Epithelial cell of prostate (primary cell): ENCODE results near the gene ALDH4A1.
"Not testable (repeated sequence)": the region's sequence is repeated elsewhere in the genome, so short reads cannot be mapped to it uniquely, and the experiment has no call there.

Experiments
- DNase-seq: peaks from one replicate; pipeline ENCODE4 v3.0.0-alpha.2; 2011; ENCODE audit warnings: low read depth, low spot score
- H3K27ac ChIP-seq: fragments of 450-650 bp; 2 replicates; pipeline ENCODE4 v1.5.1; 2017; ENCODE audit warnings: mild to moderate bottlenecking

ALDH4A1 gene

GRCh38 chr1:18866846-18867245 lies 35.5 kb downstream of the ALDH4A1 start:
- no peak overlapping the region for H3K27ac ChIP-seq
- DNase-seq: no peak

DNA sequence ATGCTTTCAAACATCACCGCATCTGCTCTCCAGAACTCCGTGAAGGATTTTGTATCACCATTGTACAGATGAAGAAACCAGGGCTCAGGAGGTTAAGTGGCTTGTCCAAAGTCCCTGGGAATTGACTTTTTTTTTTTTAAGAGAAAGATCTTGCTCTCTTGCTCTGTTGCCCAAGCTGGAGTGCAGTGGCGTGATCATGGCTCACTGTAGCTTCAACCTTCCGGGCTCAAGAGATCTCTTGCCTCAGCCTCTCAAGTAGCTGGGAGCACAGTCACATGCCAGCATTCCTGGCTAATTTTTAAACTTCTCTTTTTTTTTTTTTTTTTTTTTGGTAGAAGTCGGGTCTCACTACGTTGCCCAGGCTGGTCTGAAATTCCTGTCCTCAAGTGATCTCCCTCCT lies 36.0 kb downstream of the ALDH4A1 start:
- DNase-seq: no peak
- H3K27ac ChIP-seq: no peak overlapping the region

DNA sequence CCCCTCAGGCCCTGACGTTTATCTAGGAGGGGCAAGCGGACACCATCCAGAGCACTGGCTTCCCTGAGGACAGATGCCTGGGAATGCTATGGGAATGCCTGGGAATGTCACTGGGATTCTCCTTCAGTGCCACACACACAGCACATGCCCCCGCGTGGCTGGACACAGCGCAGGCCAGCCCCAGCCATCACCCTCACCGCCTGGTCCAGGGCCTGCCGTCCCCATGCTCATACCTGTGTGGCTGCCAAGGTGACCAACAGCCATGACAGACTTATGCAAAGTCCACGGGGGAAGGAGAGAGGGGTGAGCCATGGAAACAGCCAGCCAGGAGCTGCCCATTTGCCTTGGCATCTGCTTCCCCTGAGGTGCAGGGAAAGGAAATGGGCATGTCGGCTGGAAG lies 37.2 kb downstream of the ALDH4A1 start:
- no peak overlapping the region for H3K27ac ChIP-seq
- DNase-seq: no peak

GRCh38 chr1:18861590-18861989 lies 40.8 kb downstream of the ALDH4A1 start:
- DNase-seq: no peak
- H3K27ac ChIP-seq: no peak overlapping the region

- no peak for DNase-seq
- H3K27ac ChIP-seq: no peak overlapping the region
These were observed 41.3 kb downstream of the ALDH4A1 start for GRCh38 chr1:18861082-18861481.

DNA sequence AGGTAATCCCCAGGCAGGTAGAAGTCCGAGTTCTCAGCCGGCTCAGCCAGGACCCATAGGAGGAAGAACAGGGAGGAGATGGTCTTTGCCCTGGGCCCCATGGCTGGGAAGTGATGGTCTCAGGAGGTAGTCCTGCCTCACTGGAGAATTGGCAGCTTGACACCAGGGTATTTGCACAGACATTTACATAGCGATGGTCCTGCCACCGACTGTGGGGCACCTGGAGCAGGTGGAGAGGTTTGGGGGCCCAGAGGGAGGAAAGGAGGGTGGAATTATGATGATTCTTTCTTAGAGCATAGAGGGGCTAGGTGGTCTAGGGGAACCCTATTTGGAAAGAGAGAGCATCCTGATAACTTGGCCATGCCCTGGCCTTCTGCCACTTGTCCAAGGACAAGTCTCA lies 42.8 kb downstream of the ALDH4A1 start, which contains the start of gene TAS1R2:
TSS of gene TAS1R2 (minus strand) at position 101 of the 400 bp plus-strand sequence. CDS start at position 101, 0 bp downstream.
- no peak for DNase-seq
- H3K27ac ChIP-seq: no peak within 1 kb of the TSS

DNA sequence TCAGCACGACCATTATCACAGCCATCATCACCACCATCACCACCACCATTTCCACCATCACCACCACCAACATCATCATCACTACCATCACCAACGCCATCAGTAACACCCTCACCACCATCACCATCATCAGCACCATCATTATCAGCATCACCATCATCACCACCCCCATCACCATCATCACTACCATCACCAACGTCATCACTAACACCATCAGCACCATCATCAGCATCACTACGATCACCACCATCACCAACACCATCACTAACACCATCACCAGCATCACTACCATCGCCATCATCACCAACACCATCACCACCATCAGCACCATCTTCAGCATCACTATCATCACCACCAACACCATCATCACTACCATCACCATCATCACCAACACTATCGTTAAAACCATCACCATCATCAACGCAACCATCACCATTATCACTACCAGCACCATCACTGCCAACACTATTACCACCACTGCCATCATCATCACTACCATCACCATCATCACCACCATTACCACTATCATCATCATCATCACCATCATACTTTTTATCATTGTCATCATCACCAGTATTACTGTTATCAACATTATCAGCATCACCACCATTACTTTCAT lies 44.2 kb downstream of the ALDH4A1 start:
- no peak for DNase-seq
- no peak overlapping the region for H3K27ac ChIP-seq

- no peak overlapping the region for H3K27ac ChIP-seq
- DNase-seq: no peak
These were observed 45.9 kb downstream of the ALDH4A1 start for GRCh38 chr1:18856435-18856834.

- no peak for DNase-seq
- no peak overlapping the region for H3K27ac ChIP-seq
These were observed 46.8 kb downstream of the ALDH4A1 start for GRCh38 chr1:18855573-18855972.

DNA sequence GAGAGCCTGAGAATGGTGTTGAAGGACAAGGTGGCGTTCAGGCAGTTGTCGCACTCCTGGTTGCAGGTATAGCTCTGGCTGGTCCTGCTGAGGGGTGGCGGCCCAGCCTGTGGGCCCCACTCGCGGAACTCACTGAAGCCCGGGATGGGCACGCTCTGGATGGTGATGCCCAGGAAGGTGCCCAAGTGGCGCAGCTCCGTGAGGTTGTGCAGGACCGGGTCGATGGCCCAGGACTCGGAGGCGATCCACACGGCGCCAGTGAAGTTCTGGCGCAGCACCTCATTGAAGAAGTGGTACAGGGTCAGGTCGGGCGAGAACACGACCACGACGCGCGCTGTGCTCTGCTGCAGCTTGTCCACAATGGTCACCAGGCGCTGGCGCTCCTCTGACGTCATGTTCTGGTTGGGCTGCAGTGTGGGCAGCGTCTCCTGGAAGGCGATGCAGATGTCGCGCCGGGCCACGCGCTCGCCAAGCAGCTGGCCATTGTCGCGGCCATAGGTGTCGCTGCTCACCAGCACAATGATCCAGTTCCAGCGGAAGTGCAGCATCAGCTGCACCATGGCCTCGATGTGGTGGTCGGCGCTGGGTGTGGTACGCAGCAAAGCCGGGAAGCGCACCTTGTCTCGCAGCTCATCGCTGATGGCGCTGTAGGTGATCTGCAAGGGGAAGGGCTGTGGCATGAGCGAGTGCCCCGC lies 47.9 kb downstream of the ALDH4A1 start:
- no peak for DNase-seq
- H3K27ac ChIP-seq: no peak overlapping the region

DNA sequence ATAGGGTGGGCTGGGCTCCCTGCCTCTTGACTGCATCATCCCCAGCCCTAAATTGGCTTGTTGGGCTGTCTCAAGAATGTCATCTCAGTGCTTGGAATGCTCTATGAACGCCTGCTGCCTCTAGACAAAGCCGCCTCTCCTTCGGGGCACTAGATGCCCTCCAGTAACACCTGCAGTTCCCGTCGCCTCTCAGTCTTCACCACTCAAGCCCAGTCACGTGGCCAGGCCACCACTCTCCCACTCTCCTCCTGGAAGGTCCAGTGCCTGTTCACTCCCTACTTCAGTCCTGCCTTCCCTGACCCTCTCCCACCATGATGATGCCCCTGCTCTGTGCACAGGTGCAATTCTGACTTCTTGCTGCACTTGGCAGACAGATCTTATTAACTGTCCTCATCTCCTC lies 49.9 kb downstream of the ALDH4A1 start:
- H3K27ac ChIP-seq: no peak overlapping the region
- DNase-seq: no peak

GRCh38 chr1:18849261-18849711 lies 53.1 kb downstream of the ALDH4A1 start:
- H3K27ac ChIP-seq: no peak overlapping the region
- DNase-seq: no peak

GRCh38 chr1:18847723-18848122 lies 54.6 kb downstream of the ALDH4A1 start:
- DNase-seq, H3K27ac ChIP-seq: not testable (repeated sequence)

DNA sequence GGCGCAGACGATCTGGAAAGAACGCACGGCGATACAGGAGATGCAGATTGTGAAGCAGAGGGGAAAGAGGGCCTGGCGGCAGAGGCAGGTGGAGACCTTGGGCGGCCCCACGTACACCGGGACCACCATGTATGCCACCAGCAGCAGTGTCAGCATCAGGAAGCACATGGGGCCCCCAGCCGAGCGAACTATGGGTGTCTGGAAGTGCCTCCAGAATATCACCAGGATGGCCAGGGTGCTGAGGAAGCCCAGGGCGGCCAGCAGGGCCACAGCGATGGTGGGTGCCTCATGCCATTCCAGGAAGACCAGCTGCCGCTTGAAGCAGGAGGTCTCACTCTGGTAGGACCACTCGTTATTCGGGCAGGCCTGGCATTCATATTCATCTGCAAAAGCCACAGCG lies 62.2 kb downstream of the ALDH4A1 start:
- no peak for DNase-seq
- no peak overlapping the region for H3K27ac ChIP-seq

DNA sequence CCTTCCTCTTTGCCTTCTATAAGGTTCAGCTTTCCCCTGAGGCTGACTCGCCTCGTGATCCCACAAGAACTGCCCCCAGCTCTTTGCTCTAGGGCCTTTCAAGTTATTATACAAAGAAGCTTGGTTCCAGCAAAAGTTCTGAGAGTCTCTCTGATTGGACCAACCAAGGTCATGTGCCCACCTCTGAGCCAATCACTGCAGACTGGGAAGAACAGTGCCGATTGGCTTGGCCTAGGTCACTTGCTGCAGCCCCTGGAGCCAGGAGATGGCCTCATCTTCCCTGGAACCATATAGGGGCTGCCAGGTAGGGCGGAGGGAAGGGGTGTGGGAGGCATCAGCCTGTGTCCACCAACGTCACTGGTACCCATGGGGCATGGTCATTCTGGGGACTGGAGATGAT lies 65.7 kb downstream of the ALDH4A1 start:
- H3K27ac ChIP-seq: no peak overlapping the region
- no peak for DNase-seq

DNA sequence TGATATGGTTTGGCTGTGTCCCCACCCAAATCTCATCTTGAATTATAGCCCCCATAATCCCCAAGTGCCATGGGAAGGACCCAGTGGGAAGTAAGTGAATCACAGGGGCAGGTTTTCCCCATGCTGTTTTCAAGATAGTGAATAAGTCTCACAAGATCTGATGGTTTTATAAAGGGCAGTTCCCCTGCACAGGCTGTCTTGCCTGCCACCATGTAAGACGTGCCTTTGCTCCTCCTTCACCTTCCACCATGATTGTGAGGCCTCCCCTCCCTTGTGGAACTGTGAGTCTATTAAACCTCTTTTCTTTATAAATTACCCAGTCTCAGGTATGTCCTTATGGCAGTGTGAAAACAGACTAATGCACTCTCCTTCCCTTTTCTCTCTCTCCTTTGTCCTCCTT lies 70.0 kb downstream of the ALDH4A1 start:
- DNase-seq, H3K27ac ChIP-seq: not testable (repeated sequence)

GRCh38 chr1:18831656-18832055 lies 70.7 kb downstream of the ALDH4A1 start:
- DNase-seq: no peak

GRCh38 chr1:18830596-18830995 lies 71.8 kb downstream of the ALDH4A1 start:
- no peak overlapping the region for H3K27ac ChIP-seq
- no peak for DNase-seq

More at GRCh38 chr1:18831656-18832055, 70.7 kb downstream of the ALDH4A1 start:
- no peak overlapping the region for H3K27ac ChIP-seq

DNA sequence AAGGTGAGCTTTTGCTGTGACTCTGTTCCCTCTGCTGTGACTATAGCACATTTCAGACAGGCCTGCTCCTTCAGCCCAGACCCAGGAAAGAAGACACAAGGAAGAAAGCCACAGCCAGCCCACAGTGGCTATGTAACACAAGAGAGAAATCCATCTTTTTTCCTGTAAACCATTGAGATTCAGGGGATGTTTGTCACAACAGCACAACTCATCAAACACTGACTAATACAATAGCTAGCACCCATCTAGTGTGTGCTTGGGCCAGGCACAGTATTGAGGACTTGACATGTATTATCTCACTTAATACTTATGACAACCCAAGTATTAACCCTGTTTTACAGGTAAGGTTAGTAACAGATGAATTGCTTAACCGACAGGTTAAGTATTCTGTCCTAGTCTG lies 72.7 kb downstream of the ALDH4A1 start:
- no peak overlapping the region for H3K27ac ChIP-seq
- DNase-seq: no peak

GRCh38 chr1:18828224-18828623 lies 74.1 kb downstream of the ALDH4A1 start:
- no peak overlapping the region for H3K27ac ChIP-seq
- no peak for DNase-seq

DNA sequence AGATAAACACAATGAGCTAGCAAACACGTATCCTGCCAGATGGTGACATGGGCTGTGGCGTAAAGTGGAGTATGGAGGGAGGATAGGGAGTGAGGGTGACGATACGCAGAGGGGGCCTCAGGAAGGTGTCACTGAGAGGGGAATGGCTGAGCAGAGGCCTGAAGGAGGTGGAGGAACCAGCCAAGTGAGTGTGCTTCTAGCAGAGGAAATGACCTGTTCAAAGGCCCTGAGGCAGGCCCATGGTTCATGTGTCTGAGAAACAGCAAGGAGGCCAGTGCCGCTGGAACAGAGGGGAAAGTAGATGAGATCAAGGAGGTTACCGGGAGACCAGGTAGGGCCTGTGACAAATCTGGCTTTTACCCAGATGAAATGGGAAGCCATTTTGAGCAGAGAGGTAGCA lies 78.9 kb downstream of the ALDH4A1 start:
- H3K27ac ChIP-seq: no peak overlapping the region
- DNase-seq: no peak
